Left renal cortex interstitium (tissue), 4 donors: ENCODE data around the gene MUC4. TPM values are rescaled to one million over a fixed set of nuclear protein-coding genes. Genes with fewer than 3 reads are reported as not detected.
A peak's percentile ranks its signal among the peaks of the same experiment; 100 is the strongest.

Experiments
- DNase-seq, 4 donors: peaks; one replicate each; pipeline ENCODE4 v3.0.0-alpha.2; 2013; ENCODE audit warnings: low read depth in 4 of 4, low spot score in 2 of 4, missing footprints in 1 of 4
- polyA plus RNA-seq, 4 donors: library from polyadenylated mRNA; unstranded; fragments of 120-200 nt; gene quantifications; one replicate each; pipeline ENCODE4 v1.2.1, GENCODE V29; 2013; ENCODE audit not compliant: insufficient read length in 4 of 4

The MUC4 gene
- 1 to 10 TPM in 2 of 4 donors, under 1 TPM in 2; 0.59 to 2.4 (median 1.2) TPM for polyA plus RNA-seq

GRCh38 chr3:195811756-195812155, at the start of gene MUC4:
TSS of gene MUC4 (minus strand) at chr3:195811929. CDS start at chr3:195811817, 112 bp downstream.
- DNase-seq: no peak

- DNase-seq: no peak
Measured at GRCh38 chr3:195860456-195860855, 48.7 kb upstream of the MUC4 start.

GRCh38 chr3:195859846-195860411, 48.2 kb upstream of the MUC4 start:
- DNase-seq: no peak

GRCh38 chr3:195859061-195859845, 47.5 kb upstream of the MUC4 start:
- DNase-seq: peak in 2 of 4 donors; percentile 29 to 44

GRCh38 chr3:195856410-195857084, 44.8 kb upstream of the MUC4 start:
- no peak for DNase-seq

GRCh38 chr3:195855471-195856409, 44.0 kb upstream of the MUC4 start:
- no peak for DNase-seq

- no peak for DNase-seq
Measured at GRCh38 chr3:195854628-195855294, 43.0 kb upstream of the MUC4 start.

GRCh38 chr3:195853996-195854395, 42.3 kb upstream of the MUC4 start:
- DNase-seq: no peak

- no peak for DNase-seq
Measured at GRCh38 chr3:195853036-195853435, 41.3 kb upstream of the MUC4 start.

- peak; percentile 80 to 88 (median 82) for DNase-seq
Measured at GRCh38 chr3:195850857-195851543, 39.3 kb upstream of the MUC4 start.

- no peak for DNase-seq
Measured at GRCh38 chr3:195849322-195850074, 37.8 kb upstream of the MUC4 start.

- no peak for DNase-seq
Measured at GRCh38 chr3:195847055-195847950, 35.6 kb upstream of the MUC4 start.

- no peak for DNase-seq
Measured at GRCh38 chr3:195845483-195845882, 33.8 kb upstream of the MUC4 start.

GRCh38 chr3:195844671-195845218, 33.0 kb upstream of the MUC4 start:
- DNase-seq: no peak

- no peak for DNase-seq
Measured at GRCh38 chr3:195839260-195840010, 27.7 kb upstream of the MUC4 start.

- DNase-seq: no peak
Measured at GRCh38 chr3:195838714-195839113, 27.0 kb upstream of the MUC4 start.
